ENCODE measurements around the gene CAMK2G.

CAMK2G gene

DNA sequence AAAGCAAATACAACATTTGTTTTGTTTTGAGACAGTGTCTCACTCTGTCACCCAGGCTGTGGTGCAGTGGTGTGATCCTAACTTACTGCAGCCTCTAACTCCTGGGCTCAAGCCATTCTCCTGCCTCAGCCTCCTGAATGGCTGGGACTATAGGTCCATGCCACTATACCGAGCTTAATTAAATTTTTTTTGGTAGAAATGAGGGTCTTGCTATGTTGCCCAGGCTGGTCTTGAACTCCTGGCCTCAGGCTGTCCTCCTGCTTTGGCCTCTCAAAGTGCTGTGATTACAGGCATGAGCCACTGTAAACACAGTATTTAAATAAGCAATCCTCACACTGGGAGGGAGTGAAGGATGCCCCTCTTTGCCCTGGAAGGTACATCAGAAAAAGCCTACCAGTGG lies 4.0 kb upstream of the CAMK2G start:
- DNase-seq = no peak

DNA sequence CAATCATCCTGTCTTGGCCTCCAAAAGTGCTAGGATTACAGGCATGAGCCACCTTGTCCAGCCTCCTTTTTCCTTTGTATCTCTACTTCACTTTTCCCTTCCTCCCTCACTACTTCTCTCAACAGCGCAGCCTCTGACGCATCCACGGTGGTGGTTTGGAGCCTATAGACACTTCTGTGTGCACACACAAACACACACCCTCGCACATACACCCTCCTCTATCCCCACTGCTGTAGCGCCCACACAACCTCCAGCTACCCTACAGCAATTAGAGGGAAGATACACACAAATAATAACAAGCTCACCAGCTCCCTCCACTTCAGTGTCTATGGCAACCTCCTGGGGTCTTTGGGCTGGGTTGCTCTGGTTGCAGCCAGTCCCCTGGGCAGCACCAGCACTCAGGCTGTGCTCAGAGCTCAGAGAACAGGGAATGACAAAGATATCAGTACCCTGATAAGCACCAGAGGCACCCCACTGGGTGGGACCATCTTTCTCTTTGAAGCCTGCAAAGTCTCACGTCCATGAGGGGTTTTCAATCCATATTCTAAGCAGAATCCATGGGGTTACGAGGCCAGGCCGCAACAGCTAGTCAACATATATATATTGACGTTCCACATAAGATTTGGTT lies 3.3 kb upstream of the CAMK2G start:
- no peak for DNase-seq

DNA sequence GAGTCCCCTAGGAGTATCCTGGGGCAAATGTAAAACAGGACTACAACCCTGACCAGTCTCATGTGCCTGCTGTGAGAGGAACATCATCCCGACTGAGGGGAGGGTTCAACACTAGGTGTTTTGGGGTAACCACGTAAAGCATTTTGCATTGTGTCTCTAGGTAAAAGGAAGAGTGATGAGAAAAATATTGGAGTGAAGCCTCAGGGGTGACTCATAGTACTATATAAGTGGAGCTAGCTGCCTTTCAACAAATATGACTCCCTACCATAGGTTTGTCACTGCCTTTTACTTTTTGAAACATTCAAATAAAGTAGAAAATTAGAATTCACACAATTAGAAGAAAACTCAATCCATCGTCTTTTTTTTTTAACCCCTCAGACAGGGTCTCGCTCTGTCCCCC lies 2.6 kb upstream of the CAMK2G start:
- DNase-seq = no peak

DNA sequence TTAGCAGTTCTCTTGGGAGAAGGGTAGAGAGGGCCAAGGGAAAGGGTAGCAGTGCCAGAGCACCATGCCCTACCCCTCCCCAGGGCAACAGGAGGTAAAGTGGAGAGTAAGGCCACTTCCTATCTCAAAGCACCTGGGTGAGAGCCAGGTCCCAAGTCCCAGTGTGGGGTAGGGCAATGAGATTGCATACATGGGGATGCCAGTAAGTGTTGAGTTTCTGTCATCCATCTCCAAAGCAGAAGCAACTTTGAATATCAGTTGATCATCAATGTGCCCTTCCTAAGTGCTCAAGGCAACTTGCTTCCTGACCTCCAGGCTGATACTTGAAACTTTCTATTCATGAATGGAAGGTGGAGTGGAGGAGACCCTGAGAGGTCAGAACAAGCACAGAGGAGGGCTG lies 2.2 kb upstream of the CAMK2G start:
- no peak for DNase-seq

DNA sequence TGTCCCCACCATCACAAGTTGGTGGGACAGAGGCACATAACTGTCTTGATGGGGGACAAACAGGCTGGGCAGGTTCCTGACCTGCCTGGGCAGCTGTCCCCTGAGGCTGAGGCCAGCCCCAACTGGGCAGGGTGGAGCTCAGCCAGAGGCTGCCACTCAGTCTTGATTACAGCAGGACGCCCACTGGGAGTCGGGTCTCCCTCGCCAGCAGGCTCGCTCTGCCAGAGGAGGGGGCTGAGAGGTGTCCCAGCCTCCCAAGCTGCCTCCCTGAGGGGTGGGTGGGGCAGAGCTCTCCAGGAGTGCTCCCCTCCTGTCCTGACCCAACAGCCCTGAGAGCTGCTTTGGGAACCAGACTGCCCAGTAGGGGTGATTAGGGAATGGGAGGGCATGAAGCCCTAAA lies 1.8 kb upstream of the CAMK2G start:
- DNase-seq = no peak

DNA sequence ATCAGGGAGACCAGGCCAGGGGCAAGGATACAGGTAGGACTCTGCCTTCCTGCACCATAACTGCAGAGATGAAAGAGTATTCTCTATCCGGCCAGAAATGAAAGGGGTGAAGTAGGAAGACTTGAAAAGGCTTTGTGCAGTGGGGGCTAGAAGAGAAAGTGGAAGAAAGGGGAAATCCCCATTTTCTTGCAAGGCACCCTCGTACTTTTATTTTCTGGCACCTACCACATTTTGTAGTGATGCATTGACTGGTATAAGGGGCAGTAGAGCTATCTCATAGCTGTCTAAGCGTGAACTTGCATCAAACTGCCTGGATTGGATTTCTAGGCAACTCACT lies 752 bp upstream of the CAMK2G start:
- DNase-seq = no peak

DNA sequence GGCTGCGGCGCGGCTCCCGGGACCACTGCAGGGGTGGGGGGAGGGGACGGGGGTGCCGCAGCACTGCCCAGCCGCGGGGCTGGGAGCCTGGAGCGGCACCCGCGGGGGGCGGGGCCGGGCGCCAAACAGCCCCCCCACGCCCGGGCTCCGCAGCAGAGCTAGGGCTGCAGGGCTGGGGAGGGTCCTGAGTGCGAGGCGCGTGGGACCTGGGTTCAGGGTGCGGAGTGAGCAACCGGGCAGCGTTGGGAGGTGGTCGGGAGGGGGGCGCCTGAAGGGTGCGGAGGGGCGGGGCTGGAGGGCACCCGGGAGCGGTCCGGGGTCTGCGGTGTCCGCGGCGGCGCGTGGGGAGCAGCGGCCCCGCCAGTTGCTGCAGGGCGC lies 528 bp downstream of the CAMK2G start:
- no peak for DNase-seq

DNA sequence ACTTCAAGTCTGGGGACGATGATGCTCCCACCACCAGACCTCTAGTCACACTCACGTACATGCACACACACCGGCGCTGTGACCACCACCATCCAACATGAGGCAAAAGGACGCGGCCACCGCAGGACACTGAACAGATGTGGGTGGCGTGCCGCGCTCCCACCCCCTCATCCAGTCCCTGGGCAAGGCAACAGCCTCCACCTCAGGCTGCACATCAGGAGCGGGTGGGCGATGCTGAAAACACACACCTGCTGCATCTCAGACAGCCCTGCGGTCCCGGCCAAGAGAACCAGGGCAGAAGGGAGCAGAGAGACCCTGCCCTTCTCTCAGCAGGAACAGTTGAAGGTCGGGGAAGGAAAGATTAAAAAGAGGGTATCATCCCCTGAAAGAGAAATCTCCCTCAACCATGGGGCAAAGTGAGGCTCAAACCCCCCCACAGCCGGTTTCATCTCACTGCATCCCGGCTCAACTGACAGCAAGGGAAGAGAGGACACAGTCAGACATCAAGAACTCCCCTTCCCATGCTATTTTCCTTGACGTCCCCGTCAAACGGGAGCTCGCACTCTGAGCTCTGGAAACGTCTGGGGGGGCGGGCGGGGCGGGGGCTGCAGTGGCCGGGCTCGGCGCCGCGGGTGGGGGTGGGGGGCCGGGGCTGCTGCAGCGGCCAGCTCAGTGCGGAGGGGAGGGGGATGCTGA lies 1.1 kb downstream of the CAMK2G start:
- DNase-seq = peak; percentile 50

DNA sequence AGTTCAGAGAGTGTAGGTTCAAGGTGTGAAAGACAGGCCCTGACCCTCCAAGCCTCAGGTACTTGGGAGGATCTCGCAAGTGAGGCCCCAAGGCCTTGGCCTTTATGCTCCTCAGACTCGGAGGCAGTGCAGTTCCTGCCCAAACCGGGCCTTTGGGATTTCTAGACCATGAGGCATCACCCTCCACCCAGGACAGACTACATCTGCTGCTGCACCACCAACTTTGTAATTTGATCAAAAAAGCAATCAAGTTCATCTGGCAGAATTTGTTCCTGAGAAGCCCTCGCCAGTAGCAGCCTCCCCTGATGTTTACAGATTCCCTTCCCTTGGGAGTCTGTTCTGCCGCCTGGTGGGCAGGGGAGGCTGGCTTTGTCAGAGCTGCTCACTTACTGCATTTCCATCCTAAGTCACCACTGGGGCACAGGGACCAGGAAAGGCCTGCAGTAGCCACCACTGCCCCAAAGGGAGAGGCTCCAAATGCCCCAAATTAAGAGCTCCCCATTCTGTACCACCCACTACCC lies 2.1 kb downstream of the CAMK2G start:
- no peak for DNase-seq

DNA sequence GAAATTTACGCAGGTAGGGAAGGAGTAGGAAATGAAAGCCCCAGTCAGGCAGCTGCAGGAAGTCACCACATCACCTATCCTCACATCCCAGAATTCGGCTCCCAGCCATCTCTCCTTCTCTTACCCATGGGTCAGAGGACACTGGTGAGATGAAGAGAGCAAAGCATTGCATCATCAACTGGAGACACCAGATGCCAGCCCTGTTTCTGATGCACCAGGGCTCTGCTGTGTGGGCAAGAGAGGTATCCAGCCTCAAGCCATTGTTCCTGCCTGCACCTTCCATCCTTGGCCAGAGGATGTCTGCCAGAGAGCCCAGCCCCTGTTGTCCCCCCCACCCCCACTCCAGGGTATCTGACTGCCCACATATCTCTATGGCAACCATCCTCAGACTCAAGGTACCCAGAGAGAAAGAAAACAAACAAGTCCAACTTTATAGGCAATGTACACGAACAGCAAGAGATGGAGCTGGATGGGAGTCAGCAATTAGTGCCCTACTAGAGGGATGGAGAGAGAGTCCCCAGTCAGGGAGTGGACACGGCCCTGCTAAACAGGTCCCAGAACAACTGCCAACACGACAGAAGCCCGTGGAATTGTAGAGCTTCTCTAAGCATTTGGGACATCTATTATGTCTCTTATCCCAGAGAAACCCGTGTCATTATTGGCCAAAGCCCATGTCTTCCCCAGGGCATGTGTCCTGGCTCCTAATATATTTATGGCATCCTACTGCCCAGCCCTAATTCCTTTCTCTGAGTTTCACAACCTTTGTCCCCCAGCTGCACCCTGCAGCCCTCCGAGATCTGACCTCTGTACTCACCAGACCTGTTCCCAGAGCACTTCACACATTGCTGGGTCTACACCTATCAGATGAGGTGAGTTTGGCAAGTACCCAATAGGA lies 2.8 kb downstream of the CAMK2G start:
- DNase-seq = no peak

DNA sequence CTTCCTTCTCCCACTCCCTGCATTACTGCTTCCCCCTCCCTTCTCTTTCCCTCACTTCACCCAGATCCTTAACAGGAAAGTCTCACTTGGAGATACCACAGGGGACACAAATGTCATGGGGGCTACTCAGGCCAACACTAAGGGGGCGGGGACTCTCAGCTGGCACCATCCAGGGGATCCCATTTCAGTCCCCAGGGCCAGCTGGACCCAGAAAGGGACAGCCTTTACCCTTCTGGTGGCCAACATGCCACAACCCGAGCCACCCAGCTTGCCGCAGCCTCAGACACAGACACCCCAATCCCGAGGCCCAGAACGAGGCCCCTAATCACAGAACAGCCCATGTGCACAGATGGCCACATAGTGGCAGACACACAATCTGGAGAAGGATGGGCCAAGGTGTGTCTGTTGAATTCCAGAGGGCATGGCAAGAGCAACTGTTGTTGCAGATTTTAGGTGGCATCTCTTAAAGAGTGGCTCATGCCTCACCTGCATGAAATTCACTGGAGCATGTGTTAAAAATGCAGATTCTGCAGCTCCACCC lies 5.6 kb downstream of the CAMK2G start:
- DNase-seq = no peak

DNA sequence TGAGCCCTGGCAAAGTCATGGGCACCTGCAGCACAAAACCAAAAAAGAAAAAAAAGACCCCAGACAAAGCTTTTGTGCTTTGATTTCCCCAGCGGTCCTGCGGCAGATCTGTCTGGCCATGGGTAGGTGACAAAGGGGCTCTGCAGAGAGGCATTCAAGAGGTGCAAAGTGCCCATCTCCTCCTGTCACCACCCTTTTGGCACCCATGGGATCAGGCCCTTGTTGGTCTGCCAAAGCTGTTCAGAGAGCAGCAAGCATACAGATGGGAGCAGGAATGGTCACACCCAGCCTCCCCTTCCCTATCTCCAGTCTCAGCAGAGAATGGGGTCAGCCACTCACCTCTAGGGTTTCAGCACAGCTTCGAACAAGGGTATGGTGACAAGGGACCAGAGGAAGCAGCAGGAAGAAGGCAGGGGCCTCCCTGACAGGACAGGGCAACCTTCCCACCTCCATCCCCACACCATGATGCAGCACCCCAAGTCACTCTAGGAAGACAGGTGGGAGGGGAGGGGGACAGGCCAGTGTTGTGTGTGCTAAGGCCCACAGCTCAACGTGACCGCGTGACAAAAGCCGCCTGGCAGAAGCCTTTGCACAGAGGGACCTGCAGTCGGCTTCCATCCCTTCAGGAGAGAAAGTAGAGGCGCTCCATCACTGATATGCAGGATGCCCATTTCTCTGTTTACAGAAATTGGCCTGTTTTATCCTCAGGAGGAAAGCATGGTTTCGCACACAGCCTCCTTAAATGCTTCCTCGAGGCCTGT lies 6.3 kb downstream of the CAMK2G start:
- DNase-seq = no peak

DNA sequence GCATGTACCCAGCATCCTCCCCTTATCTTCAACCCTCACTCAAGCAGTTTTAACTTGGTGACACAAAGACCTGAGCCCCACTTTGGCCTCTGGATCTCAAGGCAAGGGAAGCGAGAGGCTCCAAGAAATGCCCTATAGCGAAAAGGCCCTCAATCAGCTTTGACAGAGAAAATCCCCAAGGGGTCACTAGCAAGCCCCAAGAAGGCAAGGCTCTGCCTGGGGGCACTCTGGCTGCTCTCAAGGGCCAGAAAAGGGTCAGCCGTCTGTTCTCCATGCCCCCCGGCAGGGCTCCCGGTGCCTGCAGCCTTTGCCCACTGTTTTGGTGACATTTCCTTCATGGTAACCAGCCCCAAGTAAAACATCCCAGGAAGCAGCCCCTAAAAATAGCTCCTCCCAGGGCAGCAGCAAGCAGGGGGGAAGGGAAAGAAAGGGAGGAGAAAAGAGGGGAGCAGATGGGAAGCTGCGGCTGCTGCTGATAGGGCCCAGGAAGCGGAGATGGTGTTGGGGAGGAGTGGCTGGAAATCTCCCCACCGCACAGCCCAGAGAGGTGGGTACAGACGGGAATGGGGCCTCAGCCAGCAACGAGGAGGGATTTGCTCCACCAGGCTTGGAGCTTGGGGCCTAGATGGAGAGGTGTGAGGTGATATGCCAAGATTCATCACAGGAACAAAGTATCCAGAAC lies 7.1 kb downstream of the CAMK2G start:
- no peak for DNase-seq

DNA sequence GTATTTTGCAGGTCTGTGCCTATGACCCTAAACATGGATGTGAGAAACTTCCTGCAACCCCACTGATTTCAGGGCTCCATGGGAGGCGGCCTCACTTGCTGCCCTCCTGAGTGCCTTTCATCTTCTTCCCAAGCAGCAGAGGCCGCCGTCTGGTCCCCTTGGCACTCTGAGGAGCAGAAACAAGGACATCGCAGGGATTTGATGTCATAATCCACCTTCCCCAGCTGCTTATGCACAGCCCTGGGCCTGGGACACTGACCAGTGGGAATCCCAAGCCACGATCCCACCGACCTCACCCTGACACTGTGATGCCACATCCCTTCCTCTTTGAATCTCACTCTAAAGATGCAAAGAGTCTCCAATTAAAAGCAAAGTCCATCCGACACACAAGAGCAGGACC lies 7.7 kb downstream of the CAMK2G start:
- no peak for DNase-seq

DNA sequence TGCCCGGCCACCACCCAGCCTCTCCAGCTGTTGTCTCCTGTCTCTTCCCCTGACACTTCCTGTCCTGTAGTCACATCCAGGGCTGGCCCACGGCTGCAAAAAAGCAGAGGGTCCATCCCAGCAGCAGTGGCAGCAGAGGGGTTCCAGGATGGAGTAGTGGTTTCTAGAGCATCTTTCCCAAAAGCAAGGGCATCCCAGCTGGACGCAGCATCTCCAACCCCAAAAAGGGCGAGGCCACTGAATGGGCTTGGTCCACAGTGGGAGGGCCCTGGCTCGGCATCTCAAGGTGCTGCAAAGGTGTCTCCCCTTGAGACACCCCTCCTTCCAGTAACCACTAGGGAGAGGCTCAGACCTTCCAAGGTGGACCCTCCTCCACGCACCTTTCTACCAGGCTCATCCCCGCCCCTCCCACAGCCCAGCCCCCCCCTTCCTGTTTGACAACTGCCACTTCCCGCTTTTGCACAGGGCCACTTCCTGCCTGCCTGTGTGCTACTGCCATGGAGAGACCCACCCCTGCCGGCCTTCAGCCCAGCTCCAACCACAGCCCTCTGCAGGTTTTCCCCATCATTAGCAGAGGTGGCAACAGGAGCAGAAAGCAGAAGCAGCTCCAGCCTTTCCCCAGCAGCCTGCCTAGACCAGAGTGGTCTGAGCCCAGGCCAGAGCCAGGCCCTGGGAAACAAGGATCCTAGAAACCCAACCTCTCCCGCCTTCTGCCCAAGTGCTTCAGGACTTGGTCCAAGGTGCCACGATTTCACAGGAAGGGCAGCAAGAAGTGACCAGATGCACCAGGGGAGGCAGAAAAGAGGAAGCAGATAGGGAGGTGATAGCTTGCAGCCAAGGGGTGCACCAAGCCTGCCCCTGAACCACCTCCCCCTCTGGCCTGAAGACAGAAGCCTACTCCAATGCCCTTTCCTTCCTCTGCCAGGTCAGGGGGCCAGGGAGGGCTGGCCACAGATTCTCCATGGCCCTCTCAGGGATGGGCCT lies 8.6 kb downstream of the CAMK2G start:
- no peak for DNase-seq

DNA sequence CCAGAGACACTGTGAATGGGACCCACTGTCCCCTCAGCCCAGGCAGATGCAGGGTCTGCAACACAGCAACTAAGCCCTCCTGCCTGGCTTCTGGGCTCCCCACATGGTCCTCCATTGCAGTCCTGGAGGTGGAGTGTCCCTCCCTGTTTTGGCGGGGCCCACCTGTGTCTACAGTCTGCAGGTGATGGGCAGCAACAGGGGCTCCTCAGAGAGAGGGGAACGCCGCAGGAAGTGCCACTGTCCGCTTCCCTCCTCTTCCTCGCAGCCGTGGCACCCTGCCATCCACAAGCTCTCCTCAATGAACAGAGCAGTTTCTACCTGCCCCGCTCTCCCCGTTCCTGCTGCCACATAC lies 9.3 kb downstream of the CAMK2G start:
- no peak for DNase-seq

DNA sequence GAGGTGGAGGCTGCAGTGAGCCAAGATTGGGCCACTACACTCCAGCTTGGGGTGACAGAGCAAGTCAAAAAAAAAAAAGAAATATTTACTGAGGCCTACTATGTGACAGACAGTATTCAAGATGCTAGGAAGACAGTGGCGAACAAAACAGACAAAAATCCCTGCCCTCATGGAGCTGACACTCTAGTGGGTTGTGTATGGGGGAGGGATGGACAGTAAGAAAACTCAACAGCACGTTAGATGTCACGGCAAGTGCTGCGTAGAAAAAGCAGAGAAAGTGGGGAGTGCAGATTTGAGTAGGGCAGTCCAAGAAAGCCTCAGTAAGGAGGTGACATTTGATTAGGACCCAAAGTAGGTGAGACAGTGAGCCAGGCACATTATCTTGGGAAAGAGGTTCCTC lies 10.1 kb downstream of the CAMK2G start:
- no peak for DNase-seq

DNA sequence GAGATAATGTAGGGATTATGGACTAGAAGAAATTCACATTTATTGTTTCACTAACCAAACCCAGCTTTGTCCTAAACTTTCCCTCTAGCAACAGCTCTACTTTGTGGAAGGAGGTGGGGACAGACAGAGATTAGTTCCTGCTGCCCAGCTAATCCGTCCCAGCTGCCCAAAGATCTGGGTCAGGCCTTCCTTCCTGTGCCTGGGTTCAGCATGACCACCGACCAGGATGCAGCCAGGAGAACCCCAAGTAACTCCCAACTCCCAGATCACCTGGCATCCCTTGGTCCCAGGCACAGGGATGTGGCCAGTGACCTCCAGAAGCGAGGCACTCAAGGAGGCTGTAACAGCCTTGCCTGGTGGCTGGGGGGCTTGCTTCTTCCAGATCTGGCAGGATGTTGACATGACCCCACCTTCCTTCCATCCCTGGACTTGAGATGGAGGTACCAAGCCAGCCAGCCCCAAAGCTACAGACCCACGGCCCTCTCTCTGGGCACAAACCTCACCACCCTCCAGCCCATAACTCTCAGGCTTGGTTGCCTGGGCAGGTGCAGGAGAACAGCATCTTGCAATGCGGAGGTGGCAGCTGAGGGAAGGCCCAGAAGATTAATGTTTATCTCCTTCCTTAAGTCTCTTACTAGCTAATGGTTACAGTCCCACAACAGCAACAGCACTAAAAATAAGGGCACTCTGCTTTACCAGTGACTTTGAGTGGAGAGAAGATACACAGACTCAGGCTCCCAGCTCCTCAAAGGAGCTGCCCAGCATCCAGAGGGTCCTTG lies 11.1 kb downstream of the CAMK2G start:
- DNase-seq = no peak

DNA sequence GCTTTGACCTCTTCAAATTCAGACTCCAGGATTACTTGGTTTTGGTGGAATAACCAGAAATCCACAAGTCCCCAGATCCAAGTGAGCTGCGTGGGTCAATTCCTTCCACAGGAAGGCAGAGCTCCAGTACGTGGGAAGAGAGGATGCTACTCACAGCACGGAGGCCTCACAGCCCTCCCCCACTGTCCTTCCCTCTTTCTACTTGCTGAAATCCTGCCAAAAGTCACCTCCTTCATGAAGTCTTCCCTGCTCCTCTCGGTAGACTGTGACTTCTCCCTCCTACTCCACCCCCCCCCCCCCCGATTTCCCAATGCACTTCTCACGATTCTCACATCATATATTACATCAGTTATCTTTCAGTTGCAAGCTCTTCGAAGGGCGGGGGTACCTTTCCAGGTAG lies 12.3 kb downstream of the CAMK2G start:
- no peak for DNase-seq

DNA sequence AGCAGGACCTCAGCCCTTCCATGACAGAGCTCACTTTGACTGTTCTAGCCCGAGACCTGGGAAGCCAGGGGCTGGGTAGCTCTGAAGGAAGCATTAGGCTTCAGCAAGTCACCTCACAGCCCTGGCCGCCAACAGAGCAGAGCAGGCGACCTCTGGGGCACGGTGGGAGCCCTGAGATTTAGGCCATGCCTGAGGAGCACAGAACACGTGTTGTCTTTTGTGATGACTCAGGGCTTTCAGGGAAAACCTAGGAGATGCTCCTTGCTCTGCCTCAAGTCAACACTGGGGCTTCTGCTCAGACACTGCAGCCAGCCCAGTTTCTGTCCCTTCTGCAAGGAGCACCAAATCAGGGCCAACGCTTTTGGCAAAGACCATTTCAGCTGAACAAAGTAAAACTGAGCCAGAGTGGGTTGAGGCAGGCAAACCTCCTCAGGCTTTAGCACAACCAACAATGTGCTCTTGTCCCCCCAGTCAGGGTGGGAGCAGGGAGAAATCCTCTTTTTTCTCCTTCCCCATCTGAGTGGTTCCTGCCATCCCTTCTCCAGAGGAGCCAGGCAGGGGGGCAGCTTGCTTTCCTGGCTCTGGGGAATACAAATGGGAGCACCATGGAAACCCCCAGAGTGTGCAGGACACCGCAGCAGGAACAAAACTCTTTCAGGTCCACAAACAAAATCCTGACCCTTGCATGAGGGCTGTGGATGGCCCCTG lies 14.4 kb downstream of the CAMK2G start:
- no peak for DNase-seq
